HUES64 (cell line): ENCODE measurements around the gene AKR1C2.
"Not testable (repeated sequence)": the region's sequence is repeated elsewhere in the genome, so short reads cannot be mapped to it uniquely, and the experiment has no call there.

Source experiments
- H3K27ac ChIP-seq: 2 replicates; pipeline ENCODE4 v1.7.0; 2013; ENCODE audit warnings: low read depth, low read length, inconsistent platforms
- H3K27me3 ChIP-seq: 2 replicates; pipeline ENCODE4 v1.6.1; 2013; ENCODE audit warnings: mild to moderate bottlenecking, low read length; ENCODE audit not compliant: insufficient read depth
- H3K36me3 ChIP-seq: 2 replicates; pipeline ENCODE4 v1.6.1; 2013; ENCODE audit warnings: mild to moderate bottlenecking, low read length; ENCODE audit not compliant: insufficient read depth
- H3K4me1 ChIP-seq: 2 replicates; pipeline ENCODE4 v1.6.1; 2013; ENCODE audit warnings: mild to moderate bottlenecking, low read length, moderate library complexity; ENCODE audit not compliant: insufficient read depth
- H3K4me3 ChIP-seq: 2 replicates; pipeline ENCODE4 v1.5.1; 2013; ENCODE audit warnings: mild to moderate bottlenecking, low read length, moderate library complexity
- H3K9ac ChIP-seq: 2 replicates; pipeline ENCODE4 v1.6.1; 2013; ENCODE audit warnings: mild to moderate bottlenecking, low read depth, low read length
- H3K9me3 ChIP-seq: 2 replicates; pipeline ENCODE4 v1.6.1; 2013; ENCODE audit warnings: low read depth, low read length; ENCODE audit not compliant: insufficient read depth
- WGBS: fragments of 150-250, 120-280 bp; methylation state at CpG from one replicate; pipeline ENCODE4 v1.1.7; 2013; ENCODE audit warnings: missing lambda C conversion rate; 5-methylcytosine and 5-hydroxymethylcytosine counted together

AKR1C2 gene

DNA sequence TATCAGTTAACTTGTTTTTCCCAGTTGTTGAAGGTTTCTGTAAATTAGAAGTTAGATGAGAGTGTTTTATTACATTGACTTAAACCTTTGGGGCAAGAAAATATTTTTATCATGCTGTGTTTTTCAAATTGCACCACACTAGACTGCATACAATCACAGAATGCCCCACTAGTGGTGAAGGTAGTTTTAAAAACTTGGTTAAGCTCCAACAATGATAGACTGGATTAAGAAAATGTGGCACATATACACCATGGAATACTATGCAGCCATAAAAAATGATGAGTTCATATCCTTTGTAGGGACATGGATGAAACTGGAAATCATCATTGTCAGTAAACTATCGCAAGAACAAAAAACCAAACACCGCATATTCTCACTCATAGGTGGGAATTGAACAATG lies 33.3 kb downstream of the AKR1C2 start:
- H3K4me3 ChIP-seq, H3K27me3 ChIP-seq, H3K9me3 ChIP-seq, H3K9ac ChIP-seq, H3K27ac ChIP-seq, H3K36me3 ChIP-seq, H3K4me1 ChIP-seq: not testable (repeated sequence)
- WGBS, result no CpG with 5 or more reads among the region's 2 CpGs

DNA sequence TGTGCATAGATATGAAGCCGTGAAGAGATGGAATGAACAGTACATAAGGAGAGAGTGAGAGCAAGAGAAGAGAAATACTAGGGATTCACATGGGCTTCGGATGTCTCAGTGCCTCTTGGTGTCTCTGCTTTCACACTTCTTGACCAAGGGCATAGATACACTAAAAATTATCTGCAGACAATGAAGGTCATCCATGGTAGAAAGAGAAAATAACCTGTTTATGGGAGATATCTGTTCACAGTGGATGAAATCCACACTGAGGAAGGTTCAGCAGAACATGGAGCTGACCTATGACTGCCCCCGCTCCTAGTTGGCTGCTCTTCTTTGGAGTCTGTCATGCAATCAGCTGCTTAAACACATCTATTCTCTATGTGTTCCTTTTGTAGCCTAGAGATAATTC lies 34.4 kb downstream of the AKR1C2 start:
- not testable (repeated sequence) for H3K36me3 ChIP-seq, H3K4me3 ChIP-seq, H3K27me3 ChIP-seq, H3K27ac ChIP-seq, H3K9ac ChIP-seq, H3K4me1 ChIP-seq, H3K9me3 ChIP-seq
- 93% methylated on average over 3 of the region's 3 CpGs for WGBS

DNA sequence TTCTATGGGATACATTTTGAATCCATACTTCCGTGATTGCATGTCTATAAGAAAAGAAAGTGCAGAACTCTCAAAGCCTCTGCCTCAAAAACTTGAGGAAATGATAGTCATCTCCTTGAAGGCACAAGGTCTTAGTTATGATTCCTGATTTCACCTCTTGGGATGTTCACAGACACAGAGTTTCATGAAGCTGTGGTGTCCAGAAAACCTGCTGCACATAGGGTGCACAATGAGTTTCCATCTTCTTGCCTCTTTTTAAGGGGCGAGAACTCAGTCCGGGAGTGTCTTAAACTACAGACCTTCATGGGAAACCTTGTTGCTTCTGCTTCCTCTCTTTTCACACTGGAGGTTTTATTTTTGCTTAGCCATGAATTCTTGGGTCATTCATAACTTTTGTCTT lies 36.5 kb downstream of the AKR1C2 start:
- not testable (repeated sequence) for H3K27me3 ChIP-seq, H3K27ac ChIP-seq, H3K9me3 ChIP-seq, H3K4me3 ChIP-seq, H3K36me3 ChIP-seq, H3K9ac ChIP-seq, H3K4me1 ChIP-seq
- 87% methylated on average over 3 of the region's 3 CpGs for WGBS

DNA sequence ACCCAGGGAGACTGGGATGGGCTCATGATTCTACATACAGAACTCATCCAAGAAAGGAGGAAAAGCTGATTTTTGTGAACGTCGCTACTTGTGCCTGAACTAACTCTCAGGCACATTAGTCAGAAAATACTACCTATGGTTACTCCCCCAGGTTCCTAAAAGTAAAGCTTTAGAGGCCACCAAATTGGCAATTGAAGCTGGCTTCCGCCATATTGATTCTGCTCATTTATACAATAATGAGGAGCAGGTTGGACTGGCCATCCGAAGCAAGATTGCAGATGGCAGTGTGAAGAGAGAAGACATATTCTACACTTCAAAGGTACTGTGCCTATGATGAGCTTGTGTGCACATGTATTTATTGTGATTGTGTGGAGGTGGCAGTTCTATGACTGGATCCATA lies 37.9 kb downstream of the AKR1C2 start:
- WGBS, result 98% methylated on average over 3 of the region's 4 CpGs
- H3K9me3 ChIP-seq, H3K4me1 ChIP-seq, H3K36me3 ChIP-seq, H3K4me3 ChIP-seq, H3K9ac ChIP-seq, H3K27ac ChIP-seq, H3K27me3 ChIP-seq: not testable (repeated sequence)

DNA sequence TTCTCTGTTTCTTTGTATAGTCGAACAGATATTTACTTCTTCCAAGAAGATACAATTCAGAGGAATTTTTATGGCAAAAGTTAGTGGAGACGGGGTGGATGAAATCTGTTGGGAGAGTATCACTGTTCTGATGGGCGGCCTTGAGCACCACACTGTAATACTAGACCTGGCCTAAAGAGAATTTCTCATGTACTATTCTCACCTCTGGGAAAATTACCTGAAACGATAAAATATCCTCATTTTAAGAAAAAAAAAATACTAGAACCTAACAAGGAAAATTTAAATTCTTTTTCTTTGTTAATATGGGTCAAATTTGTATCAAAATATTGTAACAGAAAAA lies 39.9 kb downstream of the AKR1C2 start:
- not testable (repeated sequence) for H3K27ac ChIP-seq

DNA sequence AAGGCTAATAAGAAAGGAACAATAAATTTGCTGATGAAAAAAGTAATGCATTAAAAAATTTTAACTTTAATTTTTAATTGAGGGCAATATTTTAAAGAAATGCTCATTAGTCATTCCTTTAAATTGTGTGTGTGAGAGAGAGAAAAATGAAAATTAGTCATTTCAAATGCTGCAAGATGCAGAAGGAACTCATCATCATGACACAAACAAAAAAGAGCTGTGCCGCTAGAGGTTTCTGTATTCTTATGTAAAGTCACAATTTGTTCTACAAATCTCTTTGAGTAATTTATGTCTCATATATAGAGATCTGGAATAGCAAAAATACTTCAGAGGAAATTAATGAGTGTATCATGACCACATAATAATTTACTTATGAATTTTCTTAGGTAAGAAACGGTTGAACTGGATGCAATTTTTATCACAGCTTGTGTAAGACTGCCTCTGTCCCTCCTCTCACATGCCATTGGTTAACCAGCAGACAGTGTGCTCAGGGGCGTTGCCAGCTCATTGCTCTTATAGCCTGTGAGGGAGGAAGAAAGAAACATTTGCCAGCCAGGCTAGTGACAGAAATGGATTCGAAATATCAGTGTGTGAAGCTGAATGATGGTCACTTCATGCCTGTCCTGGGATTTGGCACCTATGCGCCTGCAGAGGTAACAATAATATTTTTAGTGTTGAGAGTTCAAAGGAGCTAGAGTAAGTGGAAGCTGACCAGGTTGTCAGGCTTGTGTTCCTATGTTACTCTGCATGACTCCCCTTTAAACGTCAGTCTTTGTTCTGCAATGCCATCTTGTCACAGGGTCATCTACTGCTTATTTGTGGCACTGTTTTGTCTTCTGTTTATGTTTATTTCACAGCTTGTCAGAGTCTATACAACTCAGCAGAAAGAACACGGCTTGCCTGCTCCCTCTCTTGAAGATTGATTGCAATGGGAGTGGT lies 40.5 kb downstream of the AKR1C2 start, which contains the start of gene AKR1C1:
TSS of gene AKR1C1 (plus strand) at position 540 of the 939 bp plus-strand sequence. CDS start at position 570, 30 bp downstream.
- not testable (repeated sequence) for H3K27ac ChIP-seq, H3K36me3 ChIP-seq, H3K27me3 ChIP-seq, H3K4me1 ChIP-seq, H3K9me3 ChIP-seq, H3K4me3 ChIP-seq, H3K9ac ChIP-seq
- 28% methylated on average over 2 of the region's 7 CpGs for WGBS

More for the DNA sequence above, 39.9 kb downstream of the AKR1C2 start:
- not testable (repeated sequence) for H3K36me3 ChIP-seq, H3K4me3 ChIP-seq, H3K9ac ChIP-seq, H3K4me1 ChIP-seq, H3K9me3 ChIP-seq, H3K27me3 ChIP-seq
- WGBS, result 72% methylated on average over 2 of the region's 4 CpGs

DNA sequence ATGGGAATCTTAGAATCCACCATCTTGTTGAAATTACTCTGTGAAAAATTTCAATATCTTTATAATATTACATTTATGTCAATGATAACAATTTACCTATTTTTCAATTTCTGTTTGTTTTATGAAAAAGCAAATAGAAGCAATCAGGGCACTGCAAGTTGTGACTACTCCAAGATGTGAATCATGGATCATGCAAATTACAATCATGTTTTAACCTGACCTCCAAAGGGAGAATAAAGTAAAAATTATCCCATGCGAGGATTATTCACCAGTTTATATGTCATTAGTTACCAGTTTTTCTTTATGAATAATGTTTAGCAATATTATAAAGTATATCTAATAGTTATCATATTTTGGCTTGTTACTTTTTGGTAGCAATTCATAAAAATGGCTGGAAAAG lies 41.3 kb downstream of the AKR1C2 start:
- H3K9ac ChIP-seq, H3K36me3 ChIP-seq, H3K4me1 ChIP-seq, H3K27ac ChIP-seq, H3K9me3 ChIP-seq, H3K4me3 ChIP-seq, H3K27me3 ChIP-seq: not testable (repeated sequence)
- no CpG with 5 or more reads among the region's 1 CpG for WGBS

DNA sequence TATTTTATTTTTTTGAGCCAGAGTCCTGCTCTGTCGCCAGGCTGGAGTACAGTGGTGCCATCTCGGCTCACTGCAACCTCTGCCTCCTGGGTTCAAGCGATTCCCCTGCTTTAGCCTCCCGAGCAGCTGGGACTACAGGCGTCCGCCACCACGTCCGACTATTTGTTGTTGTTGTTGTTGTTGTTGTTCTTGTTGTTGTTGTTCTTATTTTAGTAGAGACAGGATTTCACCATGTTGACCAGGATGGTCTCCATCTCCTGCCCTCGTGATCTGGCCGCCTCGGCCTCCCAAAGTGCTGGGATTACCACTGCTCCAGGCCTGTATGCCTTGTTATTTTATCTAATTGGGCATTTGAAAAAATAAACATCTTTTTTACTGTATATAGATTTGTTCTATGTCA lies 42.1 kb downstream of the AKR1C2 start:
- H3K4me3 ChIP-seq, H3K27me3 ChIP-seq, H3K9ac ChIP-seq, H3K27ac ChIP-seq, H3K36me3 ChIP-seq, H3K9me3 ChIP-seq, H3K4me1 ChIP-seq: not testable (repeated sequence)
- WGBS, result 95% methylated on average over 11 of the region's 11 CpGs

DNA sequence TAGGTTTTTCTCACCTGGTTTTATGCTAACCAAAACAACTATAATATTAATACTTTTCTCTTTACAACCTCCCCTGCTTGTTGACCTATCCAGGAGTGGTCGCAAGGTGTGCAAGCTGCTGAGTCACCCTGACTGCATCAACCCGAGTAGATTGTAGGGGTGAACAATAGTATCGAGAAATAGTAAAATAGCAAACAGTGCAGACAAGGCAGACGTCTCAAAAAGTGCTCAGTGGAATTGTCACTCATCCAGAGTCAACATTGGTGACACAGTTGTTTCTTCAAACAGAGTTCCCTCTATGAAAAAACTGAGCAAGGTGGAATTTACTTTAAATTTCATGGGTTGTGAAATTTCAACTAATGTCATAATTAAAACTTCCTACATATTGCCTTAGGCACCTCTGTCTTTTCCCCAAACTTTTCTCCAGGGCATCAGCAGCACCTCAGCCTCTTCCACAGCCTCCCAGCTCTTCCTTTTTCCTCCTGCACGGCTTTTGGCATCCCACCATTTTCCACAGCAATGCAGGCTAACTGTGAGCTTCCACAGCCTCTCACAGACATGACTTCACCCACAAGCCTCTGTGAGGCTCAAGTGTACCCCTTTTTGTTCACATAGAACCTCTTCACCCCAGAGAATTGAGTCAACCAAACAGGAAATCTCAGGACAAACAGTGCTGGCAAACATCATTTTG lies 46.6 kb downstream of the AKR1C2 start:
- not testable (repeated sequence) for H3K9ac ChIP-seq, H3K4me1 ChIP-seq, H3K4me3 ChIP-seq, H3K27me3 ChIP-seq, H3K36me3 ChIP-seq, H3K9me3 ChIP-seq, H3K27ac ChIP-seq
- 94% methylated on average over 4 of the region's 5 CpGs for WGBS

DNA sequence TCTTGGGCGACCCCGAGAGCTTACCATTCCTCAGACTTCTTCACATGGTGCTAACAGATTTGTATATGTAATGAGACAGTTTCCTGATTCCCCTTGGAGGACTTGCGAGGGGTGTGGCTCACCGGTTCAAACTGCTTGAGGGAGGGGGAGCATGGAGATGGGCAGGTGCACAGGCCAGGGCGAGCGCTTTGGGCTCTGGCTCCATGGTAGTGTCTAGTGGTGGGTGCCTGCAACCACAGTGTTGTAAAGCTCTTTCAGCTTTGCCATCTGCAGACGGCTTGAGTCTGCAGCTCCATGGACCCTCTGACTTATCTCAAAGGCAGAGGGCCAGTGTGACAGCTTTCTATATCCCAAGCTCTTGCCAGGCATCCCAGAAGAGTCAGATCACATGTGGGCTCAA lies 47.6 kb downstream of the AKR1C2 start:
- H3K4me3 ChIP-seq, H3K27me3 ChIP-seq, H3K9ac ChIP-seq, H3K9me3 ChIP-seq, H3K36me3 ChIP-seq, H3K27ac ChIP-seq, H3K4me1 ChIP-seq: not testable (repeated sequence)
- WGBS, result 62% methylated on average over 3 of the region's 7 CpGs

DNA sequence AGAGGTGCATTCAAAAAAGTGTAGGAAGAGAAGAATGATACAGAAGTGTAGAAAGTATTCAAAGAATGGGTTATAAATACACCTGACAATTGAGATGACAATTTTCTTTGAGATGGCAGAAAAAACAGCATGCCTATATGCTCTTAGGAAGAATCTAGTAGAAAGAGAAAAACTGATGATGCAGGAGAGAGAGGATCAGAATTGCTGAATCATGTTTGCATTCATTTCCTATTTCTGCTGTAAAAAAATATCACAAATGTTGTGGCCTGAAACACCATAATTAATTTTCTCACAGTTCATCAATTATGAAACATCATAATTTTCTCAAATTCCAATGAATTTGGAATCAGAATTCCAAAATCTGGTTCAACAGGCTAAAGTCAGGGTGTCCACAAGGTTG lies 50.3 kb downstream of the AKR1C2 start:
- H3K27me3 ChIP-seq, result no peaks in the 10 kb centered on the region
- no peak overlapping the region for H3K27ac ChIP-seq
- H3K9me3 ChIP-seq, result no peaks in the 10 kb centered on the region
- H3K4me1 ChIP-seq, result peaks cover 1% of the 10 kb centered on the region
- H3K36me3 ChIP-seq, result no peaks in the 10 kb centered on the region
- no peak overlapping the region for H3K4me3 ChIP-seq
- no peak overlapping the region for H3K9ac ChIP-seq
